Measurements from ENCODE around the gene CALCOCO1. TPM values are rescaled to one million over a fixed set of nuclear protein-coding genes. Genes with fewer than 3 reads are reported as not detected.

CALCOCO1 gene
- total and polyA plus RNA-seq, 9 of the 15 experiments (the other 6 are each of a cell fraction or from before 2014, with no cell fraction given): 1.9 to 31.8 (median 11.0) TPM

DNA sequence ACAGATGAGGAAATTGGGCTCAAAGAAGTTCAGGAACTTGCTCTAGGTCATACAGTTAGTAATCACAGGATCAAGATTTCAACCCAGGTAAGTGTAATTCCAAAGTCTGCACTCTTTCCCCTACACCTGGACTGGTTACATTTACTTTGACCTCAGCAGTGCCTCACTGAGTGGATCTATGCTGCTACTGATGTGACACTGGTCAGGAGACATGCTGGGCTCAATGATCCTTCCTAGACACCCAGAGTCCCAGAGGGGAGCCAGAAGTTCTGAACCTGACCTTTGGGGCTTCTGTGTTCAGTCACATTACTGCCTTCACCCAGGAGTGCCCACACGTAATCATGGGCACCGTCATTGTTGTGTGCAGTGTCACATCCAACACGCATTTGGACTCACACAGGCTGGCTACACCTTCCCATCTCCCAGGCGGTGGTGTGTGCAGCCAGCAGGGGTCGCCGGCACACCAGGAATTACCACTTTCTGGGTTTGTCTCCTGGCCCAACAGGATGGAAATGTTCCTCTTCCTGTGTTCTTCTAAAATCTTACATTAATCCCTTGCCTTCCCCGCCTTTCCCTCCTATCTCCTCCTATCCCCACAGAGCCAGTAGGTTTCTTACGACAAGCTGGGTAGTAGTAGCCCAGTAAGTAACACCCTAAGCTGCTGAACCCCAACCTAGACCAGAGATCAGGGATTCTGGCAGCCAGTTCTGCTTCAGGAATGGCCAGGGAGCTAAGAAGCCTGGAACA lies 25.6 kb downstream of the CALCOCO1 start (continued):
- TF ChIP-seq, protein P1, sequence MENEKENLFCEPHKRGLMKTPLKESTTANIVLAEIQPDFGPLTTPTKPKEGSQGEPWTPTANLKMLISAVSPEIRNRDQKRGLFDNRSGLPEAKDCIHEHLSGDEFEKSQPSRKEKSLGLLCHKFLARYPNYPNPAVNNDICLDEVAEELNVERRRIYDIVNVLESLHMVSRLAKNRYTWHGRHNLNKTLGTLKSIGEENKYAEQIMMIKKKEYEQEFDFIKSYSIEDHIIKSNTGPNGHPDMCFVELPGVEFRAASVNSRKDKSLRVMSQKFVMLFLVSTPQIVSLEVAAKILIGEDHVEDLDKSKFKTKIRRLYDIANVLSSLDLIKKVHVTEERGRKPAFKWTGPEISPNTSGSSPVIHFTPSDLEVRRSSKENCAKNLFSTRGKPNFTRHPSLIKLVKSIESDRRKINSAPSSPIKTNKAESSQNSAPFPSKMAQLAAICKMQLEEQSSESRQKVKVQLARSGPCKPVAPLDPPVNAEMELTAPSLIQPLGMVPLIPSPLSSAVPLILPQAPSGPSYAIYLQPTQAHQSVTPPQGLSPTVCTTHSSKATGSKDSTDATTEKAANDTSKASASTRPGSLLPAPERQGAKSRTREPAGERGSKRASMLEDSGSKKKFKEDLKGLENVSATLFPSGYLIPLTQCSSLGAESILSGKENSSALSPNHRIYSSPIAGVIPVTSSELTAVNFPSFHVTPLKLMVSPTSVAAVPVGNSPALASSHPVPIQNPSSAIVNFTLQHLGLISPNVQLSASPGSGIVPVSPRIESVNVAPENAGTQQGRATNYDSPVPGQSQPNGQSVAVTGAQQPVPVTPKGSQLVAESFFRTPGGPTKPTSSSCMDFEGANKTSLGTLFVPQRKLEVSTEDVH (IDR thresholded peaks at IDR 0.05; ENCODE audit: low read depth, partially characterized antibody): no peak
- TF ChIP-seq KDM2B (CRISPR knock-in tag; IDR thresholded peaks at IDR 0.05) (no peak), CBFA2T2 (conservative IDR thresholded peaks at IDR 0.05) (no peak), ZNF134 (CRISPR knock-in tag; conservative IDR thresholded peaks at IDR 0.05) (no peak), ARID2 (IDR thresholded peaks at IDR 0.05) (peak; percentile 79), IRF9 (tag; IDR thresholded peaks at IDR 0.05) (no peak), DEAF1 (CRISPR knock-in tag; IDR thresholded peaks at IDR 0.05) (peak; percentile 76), FOXK1 (CRISPR knock-in tag; IDR thresholded peaks at IDR 0.05; ENCODE audit: borderline replicate concordance) (no peak), ZNF232 (CRISPR knock-in tag; IDR thresholded peaks at IDR 0.05) (no peak), ZNF639 (CRISPR knock-in tag; conservative IDR thresholded peaks at IDR 0.05 in 1 of 2, IDR thresholded peaks at IDR 0.05 in 1 of 2) (no peak), ZNF436 (CRISPR knock-in tag; IDR thresholded peaks at IDR 0.05) (no peak), RAD21 (CRISPR knock-in tag; conservative IDR thresholded peaks at IDR 0.05 in 1 of 2, IDR thresholded peaks at IDR 0.05 in 1 of 2) (peak; percentile 90 to 98), PML (IDR thresholded peaks at IDR 0.05; ENCODE audit: low read length) (no peak), ZNF24 (IDR thresholded peaks at IDR 0.05) (no peak), ZFP36 (IDR thresholded peaks at IDR 0.05; ENCODE audit: low read depth, low read length, partially characterized antibody) (no peak), PTBP1 (IDR thresholded peaks at IDR 0.05; ENCODE audit: low read depth, low read length) (no peak), NFATC3 (IDR thresholded peaks at IDR 0.05) (no peak), KLF16 (IDR thresholded peaks at IDR 0.05) (peak; percentile 38; the same call in 1 of the 2 replicates), NR2F6 (CRISPR knock-in tag; IDR thresholded peaks at IDR 0.05) (no peak)
- TF ChIP-seq, protein P2, sequence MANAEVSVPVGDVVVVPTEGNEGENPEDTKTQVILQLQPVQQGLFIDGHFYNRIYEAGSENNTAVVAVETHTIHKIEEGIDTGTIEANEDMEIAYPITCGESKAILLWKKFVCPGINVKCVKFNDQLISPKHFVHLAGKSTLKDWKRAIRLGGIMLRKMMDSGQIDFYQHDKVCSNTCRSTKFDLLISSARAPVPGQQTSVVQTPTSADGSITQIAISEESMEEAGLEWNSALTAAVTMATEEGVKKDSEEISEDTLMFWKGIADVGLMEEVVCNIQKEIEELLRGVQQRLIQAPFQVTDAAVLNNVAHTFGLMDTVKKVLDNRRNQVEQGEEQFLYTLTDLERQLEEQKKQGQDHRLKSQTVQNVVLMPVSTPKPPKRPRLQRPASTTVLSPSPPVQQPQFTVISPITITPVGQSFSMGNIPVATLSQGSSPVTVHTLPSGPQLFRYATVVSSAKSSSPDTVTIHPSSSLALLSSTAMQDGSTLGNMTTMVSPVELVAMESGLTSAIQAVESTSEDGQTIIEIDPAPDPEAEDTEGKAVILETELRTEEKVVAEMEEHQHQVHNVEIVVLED (CRISPR knock-in tag; IDR thresholded peaks at IDR 0.05): no peak
